K562 (cell line): Measurements from ENCODE around the gene DENND2C. TPM values are rescaled to one million over a fixed set of nuclear protein-coding genes. Genes with fewer than 3 reads are reported as not detected.

Source experiments
- ATAC-seq: fragments of 200-7000 bp; cut with Tn5 transposase; 3 replicates; pipeline ENCODE4 v1.9.1; 2020; ENCODE audit warnings: moderate library complexity
- BruUV-seq: library from RNA; stranded (reverse); fragments of 400-500 nt; replicated peaks from 2 replicates; lab custom pipeline; 2021; lab: Mats Ljungman, UMichigan
- CTCF ChIA-PET: fragments of 300-600 bp; formaldehyde crosslinking; extraction: SDS; loops from one replicate; lab custom pipeline; 2021; ENCODE audit warnings: low intra/inter-chr PET ratio; lab: Yijun Ruan, JAX
- POLR2A ChIA-PET: fragments of 300-600, 350-650 bp; sonication (Branson Sonifier 250); formaldehyde crosslinking; extraction: SDS; loops from one replicate; lab custom pipeline; 2021; ENCODE audit warnings: antibody characterized with exemption, inconsistent platforms; lab: Yijun Ruan, JAX
- DNase-seq, 4 experiments: peaks; one replicate each; pipeline versions ENCODE4 v3.0.0 to v3.0.0-alpha.2; 2011 to 2018; ENCODE audit warnings: low spot score in 3 of 4, mixed read lengths in 3 of 4; ENCODE audit errors: extremely low read depth in 1 of 4
- FAIRE-seq: peaks from 2 replicates; lab custom pipeline; 2011; peaks lifted over from hg19 to GRCh38; lab: Jason Lieb, UNC
- H2AFZ ChIP-seq: 2 replicates; pipeline ENCODE4 v1.6.0; 2011; ENCODE audit warnings: low read depth, low read length, control low read depth, inconsistent platforms
- H3K27ac ChIP-seq: fragments of 200-600 bp; 3 replicates; pipeline ENCODE4 v1.8.0; 2011; ENCODE audit warnings: low read depth, mild to moderate bottlenecking, control low read depth, inconsistent platforms, low read length, moderate library complexity, mixed read lengths; ENCODE audit errors: extremely low read depth
- H3K27me3 ChIP-seq, 2 experiments: fragments of 300-600 bp in 1 of 2; 2 replicates in 1 of 2; 3 replicates in 1 of 2; pipeline versions ENCODE4 v1.6.0 to v1.8.0; 2011; ENCODE audit warnings: inconsistent platforms in 2 of 2, low read length in 2 of 2, mild to moderate bottlenecking in 1 of 2, mixed read lengths in 1 of 2, moderate library complexity in 1 of 2; ENCODE audit not compliant: control insufficient read depth in 2 of 2, insufficient read depth in 2 of 2
- H3K36me3 ChIP-seq: fragments of 300-600 bp; 3 replicates; pipeline ENCODE4 v1.8.0; 2011; ENCODE audit warnings: mild to moderate bottlenecking, low read length, inconsistent platforms; ENCODE audit not compliant: control insufficient read depth, insufficient read depth
- H3K4me1 ChIP-seq, 2 experiments: fragments of 200-600 bp in 1 of 2; replicated peaks in 1 of 2; 2 replicates in 1 of 2; 3 replicates in 1 of 2; pipeline versions ENCODE4 v1.5.1 to v1.8.0; 2011; ENCODE audit warnings: inconsistent platforms in 2 of 2, low read length in 2 of 2, mild to moderate bottlenecking in 1 of 2, mixed read lengths in 1 of 2, moderate library complexity in 1 of 2; ENCODE audit not compliant: control insufficient read depth in 2 of 2, insufficient read depth in 2 of 2
- H3K4me2 ChIP-seq: 2 replicates; pipeline ENCODE4 v1.6.1; 2011; ENCODE audit warnings: low read length, control low read depth, inconsistent platforms, mixed read lengths; ENCODE audit not compliant: insufficient read depth
- H3K4me3 ChIP-seq: fragments of 200-600 bp; sonication (generic), shearing (Covaris generic); 2 replicates; pipeline ENCODE4 v1.5.1; 2016; ENCODE audit warnings: control low read depth, inconsistent platforms
- H3K79me2 ChIP-seq: fragments of 200-600 bp; 3 replicates; pipeline ENCODE4 v1.8.0; 2011; ENCODE audit warnings: low read length, inconsistent platforms; ENCODE audit not compliant: control insufficient read depth, insufficient read depth
- H3K9ac ChIP-seq, 2 experiments: 2 replicates each; pipeline versions ENCODE4 v1.6.0 to v1.6.1; 2011; ENCODE audit warnings: low read depth in 2 of 2, low read length in 2 of 2, control low read depth in 1 of 2, inconsistent platforms in 1 of 2, mild to moderate bottlenecking in 1 of 2, mixed read lengths in 1 of 2; ENCODE audit not compliant: insufficient read depth in 1 of 2
- H3K9me1 ChIP-seq: one replicate; pipeline ENCODE4 v1.6.0; 2011; ENCODE audit warnings: inconsistent platforms, mild to moderate bottlenecking, low read length, moderate library complexity; ENCODE audit not compliant: control insufficient read depth, insufficient read depth
- H3K9me3 ChIP-seq: replicated peaks from 2 replicates; pipeline ENCODE4 v1.5.1; 2011; ENCODE audit warnings: low read depth, low read length, inconsistent platforms; ENCODE audit not compliant: control insufficient read depth, insufficient read depth
- H4K20me1 ChIP-seq: replicated peaks from 2 replicates; pipeline ENCODE4 v1.6.1; 2011; ENCODE audit warnings: low read length, inconsistent platforms, mixed read lengths; ENCODE audit not compliant: control insufficient read depth, insufficient read depth
- ATF2 ChIP-seq: sonication (generic); formaldehyde crosslinking; IDR thresholded peaks from 2 replicates; pipeline ENCODE4 v1.8.1; 2022; ENCODE audit warnings: missing genetic modification reagents
- CBX2 ChIP-seq: fragments of 200-600 bp; sonication (generic); IDR thresholded peaks from one replicate; pipeline ENCODE4 v1.6.1; 2012; ENCODE audit warnings: mild to moderate bottlenecking, low read length, inconsistent platforms; ENCODE audit not compliant: insufficient read depth, poor library complexity, severe bottlenecking
- CTCFL ChIP-seq: IDR thresholded peaks from 2 replicates; pipeline ENCODE4 v1.6.1; 2011; ENCODE audit warnings: borderline replicate concordance, low read depth, mild to moderate bottlenecking, moderate library complexity, low read length; ENCODE audit not compliant: insufficient read depth, poor library complexity, severe bottlenecking
- ERF ChIP-seq: fragments of 450-650 bp; formaldehyde crosslinking; IDR thresholded peaks from 2 replicates; pipeline ENCODE4 v1.4.0; 2020; ENCODE audit warnings: mild to moderate bottlenecking, mixed read lengths
- ESRRA ChIP-seq: fragments of 450-650 bp; IDR thresholded peaks from 2 replicates; pipeline ENCODE4 v1.6.1; 2014; ENCODE audit warnings: low read depth, mild to moderate bottlenecking, moderate library complexity, borderline replicate concordance
- GTF3C2 ChIP-seq: IDR thresholded peaks from 3 replicates; pipeline ENCODE4 v1.6.1; 2011; ENCODE audit warnings: borderline replicate concordance, mild to moderate bottlenecking, moderate library complexity; ENCODE audit not compliant: insufficient read length; ENCODE audit errors: extremely low read depth
- KDM2B ChIP-seq: fragments of 250-450 bp; sonication (Bioruptor Pico); IDR thresholded peaks from 2 replicates; pipeline ENCODE4 v1.8.0; 2021; ENCODE audit warnings: mild to moderate bottlenecking, moderate library complexity
- LCOR ChIP-seq: sonication (generic); formaldehyde crosslinking; IDR thresholded peaks from 2 replicates; pipeline ENCODE4 v1.8.0; 2022; ENCODE audit warnings: mild to moderate bottlenecking, missing genetic modification reagents
- MTA2 ChIP-seq: fragments of 450-650 bp; IDR thresholded peaks from 2 replicates; pipeline ENCODE4 v1.6.1; 2016; ENCODE audit warnings: low read depth
- NR0B1 ChIP-seq: fragments of 450-650 bp; IDR thresholded peaks from one replicate; pipeline ENCODE4 v1.6.1; 2018; ENCODE audit warnings: mild to moderate bottlenecking, moderate library complexity; ENCODE audit not compliant: partially characterized antibody
- POLR2A ChIP-seq: fragments of 450-650 bp; conservative IDR thresholded peaks from 2 replicates; pipeline ENCODE4 v1.6.1; 2016
- PPARD ChIP-seq: fragments of 250-450 bp; sonication (Bioruptor Pico); IDR thresholded peaks from 2 replicates; pipeline ENCODE4 v1.8.0; 2022; ENCODE audit warnings: inconsistent platforms, mild to moderate bottlenecking, moderate library complexity
- RAD21 ChIP-seq, 2 experiments: fragments of 250-450 bp in 1 of 2; fragments of 450-650 bp in 1 of 2; sonication (Bioruptor Pico) in 1 of 2; formaldehyde crosslinking in 1 of 2; IDR thresholded peaks in 1 of 2; conservative IDR thresholded peaks in 1 of 2; 2 replicates each; pipeline versions ENCODE4 v1.4.0 to v1.8.0; 2020 to 2022; ENCODE audit warnings: mild to moderate bottlenecking in 2 of 2, moderate library complexity in 1 of 2
- TAF7 ChIP-seq: fragments of 450-650 bp; IDR thresholded peaks from 2 replicates; pipeline ENCODE4 v1.6.1; 2016; ENCODE audit warnings: missing genetic modification characterization, missing compliant biosample characterization
- ZKSCAN8 ChIP-seq: fragments of 200-800 bp; sonication (Bioruptor generic); IDR thresholded peaks from 2 replicates; pipeline ENCODE4 v1.6.1; 2016; ENCODE audit warnings: missing genetic modification characterization, missing compliant biosample characterization
- WGBS: fragments of 100-300 bp; shearing (Covaris generic); methylation state at CpG from one replicate; pipeline ENCODE4 v1.1.6; 2016; ENCODE audit warnings: low coverage, mixed read lengths; ENCODE audit not compliant: insufficient coverage; ENCODE audit errors: missing lambda C conversion rate; 5-methylcytosine and 5-hydroxymethylcytosine counted together
- in situ Hi-C: fragments of 300-500 bp; cut with MboI; formaldehyde crosslinking; loops from 4 replicates; pipeline ENCODE4 v1.15.0; 2018; ENCODE audit warnings: inconsistent platforms, mixed read lengths
- intact Hi-C: fragments of 100-400 bp; cut with micrococcal nuclease; formaldehyde crosslinking; loops from 2 replicates; pipeline ENCODE4 v1.14.2; 2022
- polyA plus RNA-seq, 8 experiments: library from polyadenylated mRNA; depleted of rRNA in 4 of 8; stranded (reverse) in 5 of 8; unstranded in 3 of 8; fragments of >200 nt; fragmentation: Nextera tagmentation in 2 of 8; fragmentation: Illumina TruSeq in 1 of 8; extraction: Ambion mirVana in 2 of 8; extraction: Trizol in 1 of 8; gene quantifications; 2 replicates each; pipeline versions ENCODE4 v1.2.1 to v1.2.3, GENCODE V29; 2011 to 2014; ENCODE audit warnings: inconsistent platforms in 1 of 8, missing spikeins in 1 of 8
- total RNA-seq, 7 experiments: library from RNA; depleted of rRNA in 6 of 7; stranded (reverse); fragments of >200 nt in 6 of 7; fragmentation: Illumina TruSeq in 2 of 7; extraction: Trizol in 2 of 7; gene quantifications; 2 replicates each; pipeline versions ENCODE4 v1.2.1 to v1.2.3, GENCODE V29; 2011 to 2021; ENCODE audit warnings: low replicate concordance in 1 of 7

DENND2C gene
- total and polyA plus RNA-seq, 9 of the 15 experiments (the other 6 are each of a cell fraction or from before 2014, with no cell fraction given): 0.03 to 0.25 (median 0.14) TPM

GRCh38 chr1:114648503-114648902, 21.3 kb downstream of the DENND2C start:
- peaks cover 15 to 38% of the 10 kb centered on the region in 2 experiments for H3K27me3 ChIP-seq
- H3K9me1 ChIP-seq: no peaks in the 10 kb centered on the region
- H3K9me3 ChIP-seq: no peaks in the 10 kb centered on the region
- H3K79me2 ChIP-seq: no peaks in the 10 kb centered on the region
- no peak overlapping the region for H3K4me3 ChIP-seq
- no peak for FAIRE-seq
- no TSS peak for BruUV-seq
- in situ Hi-C loops: no loop called here
- CTCF ChIA-PET: no interaction called here
- DNase-seq: peak in 2 of 4 experiments; percentile 16 to 25
- no peak overlapping the region for H3K9ac ChIP-seq
- H2AFZ ChIP-seq: no peak overlapping the region
- ATAC-seq: peak; percentile 70
- no peak overlapping the region for H3K4me2 ChIP-seq
- no peak overlapping the region for H3K27ac ChIP-seq
- 0 out of 2 replicates have a peak, but pooled peaks cover 3% of the 10 kb centered on the region for H4K20me1 ChIP-seq
- no peaks in the 10 kb centered on the region for H3K36me3 ChIP-seq
- H3K4me1 ChIP-seq: no peaks in the 10 kb centered on the region
- intact Hi-C loops: loop anchor here (2.0 kb wide), 1 partner anchor 302 kb away; no protein-coding TSS in a partner anchor
- POLR2A ChIA-PET: interaction anchor here (0.7 to 1.2 kb wide), 2 partner anchors 12 to 35 kb away, joined by 3 to 6 read pairs; no protein-coding TSS in a partner anchor
- 13% methylated on average over 1 of the region's 1 CpG for WGBS
- no peak for TF ChIP-seq LCOR (CRISPR knock-in tag)
- TF ChIP-seq ERF: no peak
- TF ChIP-seq RAD21 (CRISPR knock-in tag; conservative IDR thresholded peaks at IDR 0.05 in 1 of 2, IDR thresholded peaks at IDR 0.05 in 1 of 2): peak in 1 of 2 experiments; percentile 53; a peak in 2 of 4 replicates
- TF ChIP-seq CBX2: no peak
- TF ChIP-seq ZKSCAN8: no peak
- no peak for TF ChIP-seq TAF7 (tag)
- no peak for TF ChIP-seq KDM2B (CRISPR knock-in tag)
- no peak for TF ChIP-seq NR0B1
- TF ChIP-seq MTA2: no peak
- TF ChIP-seq POLR2A: no peak
- TF ChIP-seq CTCFL: no peak
- TF ChIP-seq GTF3C2: no peak
- TF ChIP-seq PPARD: no peak
- TF ChIP-seq ATF2 (CRISPR knock-in tag): no peak
- TF ChIP-seq ESRRA: no peak
